NCI-H510A (cell line): ENCODE data around the gene LAPTM5.

Source experiments
- DNase-seq: peaks from one replicate; lab custom pipeline; 2025; lab: John Stamatoyannopoulos, UW

LAPTM5 gene

GRCh38 chr1:30728832-30729638 lies 28.5 kb downstream of the LAPTM5 start:
- no peak for DNase-seq

GRCh38 chr1:30728340-30728739 lies 29.2 kb downstream of the LAPTM5 start:
- no peak for DNase-seq

DNA sequence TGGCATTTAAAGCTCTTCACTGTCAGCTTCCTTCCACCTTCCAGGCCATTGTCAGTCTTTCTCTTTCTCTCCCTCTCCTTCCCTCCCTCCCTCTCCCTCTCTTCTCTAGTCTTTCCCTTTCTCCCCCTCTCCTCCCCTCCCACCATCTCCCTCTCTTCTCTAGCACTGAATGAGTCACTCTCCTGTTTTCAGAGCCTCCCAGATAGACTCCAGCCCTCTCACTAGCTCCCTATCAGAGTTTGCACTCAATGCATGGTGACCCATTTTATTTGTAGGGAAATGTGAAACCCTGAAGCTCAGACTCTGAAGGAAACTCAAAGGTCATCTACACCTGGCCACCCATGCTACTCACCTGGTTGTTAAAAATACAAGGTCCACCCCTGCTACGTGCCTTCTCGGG lies 29.8 kb downstream of the LAPTM5 start:
- DNase-seq: no peak

GRCh38 chr1:30726773-30727684 lies 30.5 kb downstream of the LAPTM5 start:
- DNase-seq: no peak

- no peak for DNase-seq
Observed at GRCh38 chr1:30726236-30726635, 31.3 kb downstream of the LAPTM5 start.

GRCh38 chr1:30725450-30726095 lies 32.0 kb downstream of the LAPTM5 start:
- DNase-seq: no peak

- no peak for DNase-seq
Observed at GRCh38 chr1:30724655-30725421, 32.7 kb downstream of the LAPTM5 start.

DNA sequence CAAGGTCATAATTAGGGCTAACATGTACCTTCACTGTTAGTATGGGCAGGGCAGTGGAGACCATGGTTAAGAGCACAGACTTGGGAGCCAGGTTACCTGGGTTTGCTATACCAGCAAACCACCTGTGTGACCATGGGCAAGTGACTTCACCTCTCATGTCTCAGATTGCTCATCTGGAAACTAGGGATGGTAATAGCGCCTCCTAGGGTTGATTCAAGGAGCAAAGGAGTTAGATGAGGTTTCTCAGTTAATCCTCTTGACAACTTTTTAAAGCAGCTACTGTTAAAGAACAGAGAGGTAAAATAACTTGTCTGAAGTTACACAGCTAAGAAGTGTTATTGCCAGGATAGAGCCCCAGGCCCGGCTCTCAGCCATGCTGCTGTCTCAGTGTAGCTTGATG lies 33.4 kb downstream of the LAPTM5 start:
- no peak for DNase-seq

- DNase-seq: no peak
Observed at GRCh38 chr1:30723331-30723755, 34.2 kb downstream of the LAPTM5 start, which contains the start of gene MATN1. Gene MATN1, minus strand, starts transcription at chr1:30723585. Its CDS starts 34 bp downstream, at chr1:30723551.

- no peak for DNase-seq
Observed at GRCh38 chr1:30721812-30722537, 35.6 kb downstream of the LAPTM5 start.

DNA sequence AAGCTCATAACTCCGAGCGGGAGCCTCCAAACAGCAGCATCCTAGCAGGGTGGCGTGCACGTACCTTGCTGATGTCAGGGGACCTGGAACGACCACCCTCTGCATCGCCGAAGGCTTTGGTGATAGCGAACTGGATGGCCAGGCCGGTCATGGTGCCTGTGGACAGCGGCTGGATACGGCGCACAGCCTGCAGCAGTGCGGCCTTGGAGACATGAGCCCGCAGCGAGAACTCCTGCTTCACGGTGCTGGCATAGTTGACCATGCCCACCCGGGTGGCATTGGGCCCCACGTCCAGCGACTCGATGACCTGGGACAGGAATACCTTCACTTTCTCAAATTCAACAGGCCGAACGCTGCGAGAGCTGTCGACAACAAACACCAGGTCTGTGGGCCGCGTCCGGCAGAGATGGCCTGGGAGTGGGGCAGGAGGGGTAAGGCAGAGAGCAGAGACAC lies 36.2 kb downstream of the LAPTM5 start:
- DNase-seq: no peak

DNA sequence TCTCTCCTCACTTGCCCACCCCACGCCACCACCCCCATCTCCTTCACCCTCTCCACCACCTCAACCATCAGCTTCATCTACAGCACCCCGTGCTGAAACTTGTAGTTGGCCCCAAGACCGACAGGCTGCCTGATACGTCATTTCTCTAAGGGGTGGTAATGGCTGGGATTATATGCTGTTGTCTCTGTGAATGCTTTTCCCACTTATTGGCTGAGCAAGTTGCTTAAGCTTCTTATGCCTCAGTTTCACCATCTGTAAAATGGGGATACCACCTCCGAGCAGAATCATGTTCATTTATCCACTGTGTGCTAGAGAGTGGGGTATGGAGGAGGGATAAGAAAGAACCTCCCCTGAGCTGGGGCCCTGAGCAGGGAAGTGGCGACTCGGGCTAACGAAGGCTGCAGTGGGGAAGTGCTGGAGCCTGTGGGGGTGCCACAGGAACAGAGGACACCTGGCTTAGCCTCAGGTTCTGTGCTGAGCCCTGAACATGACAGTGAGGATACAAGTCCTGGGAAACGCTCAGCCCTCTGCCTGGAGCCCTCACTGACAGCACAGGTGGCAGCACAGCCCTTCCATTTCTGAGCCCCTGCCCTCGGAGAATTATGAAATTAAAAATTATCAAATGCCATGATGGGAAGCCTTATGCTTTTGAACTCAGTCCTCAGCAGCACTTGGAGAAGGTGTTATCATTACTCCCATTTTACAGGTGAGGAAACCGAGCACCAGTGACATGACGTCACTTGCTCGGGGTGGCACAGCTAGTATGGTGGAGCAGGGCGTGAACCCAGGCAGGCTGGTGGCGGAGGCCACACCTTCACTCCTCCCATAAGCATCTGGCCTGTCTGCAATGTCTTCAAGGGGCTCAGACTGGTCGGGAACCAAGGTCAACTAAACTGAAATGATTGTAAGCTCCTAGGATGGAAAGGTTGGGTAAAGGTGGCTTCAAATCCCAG lies 37.0 kb downstream of the LAPTM5 start:
- no peak for DNase-seq

DNA sequence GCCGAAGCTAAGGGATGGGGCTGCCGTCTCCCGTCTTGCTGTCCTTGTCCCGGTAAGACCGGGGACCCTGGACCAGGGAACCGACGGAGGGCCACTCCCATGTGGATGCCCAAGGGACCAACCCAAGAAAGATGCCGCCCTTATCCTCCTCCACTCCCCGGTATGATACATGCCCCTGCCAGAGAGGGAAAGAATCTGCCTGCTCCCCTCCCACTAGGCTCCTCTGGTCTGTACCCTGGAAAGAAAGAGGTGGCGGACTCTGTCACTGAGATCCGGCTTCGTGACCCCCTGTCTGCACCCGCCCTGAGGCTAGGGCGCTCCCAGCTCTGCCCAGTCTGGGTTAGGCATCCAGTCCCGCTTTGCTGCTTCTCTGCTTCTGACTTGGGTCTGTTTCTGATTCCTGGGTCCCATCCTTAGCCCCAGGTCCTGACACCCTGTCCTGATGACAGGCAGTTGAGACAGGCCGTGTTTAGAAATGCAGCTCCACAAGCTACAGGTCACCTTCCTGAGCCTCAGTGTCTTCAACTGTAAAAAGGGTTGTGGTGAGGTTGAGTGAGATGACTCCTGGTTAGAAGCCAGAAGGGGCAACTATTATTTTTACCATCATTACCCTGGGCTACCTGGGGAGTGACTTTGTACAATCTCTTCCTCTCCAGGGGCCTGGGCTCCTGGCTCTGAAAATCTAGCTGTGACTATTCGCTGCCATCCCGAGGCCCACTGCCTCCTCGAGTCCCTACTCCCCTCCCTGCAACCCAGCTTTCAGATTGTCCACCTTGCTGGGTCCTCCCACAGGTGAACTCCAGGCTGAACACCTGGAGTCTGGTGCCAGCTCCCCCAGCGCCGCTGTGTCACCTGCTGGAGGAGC lies 37.9 kb downstream of the LAPTM5 start:
- DNase-seq: no peak

GRCh38 chr1:30718636-30719405 lies 38.8 kb downstream of the LAPTM5 start:
- peak; percentile 51 for DNase-seq

DNA sequence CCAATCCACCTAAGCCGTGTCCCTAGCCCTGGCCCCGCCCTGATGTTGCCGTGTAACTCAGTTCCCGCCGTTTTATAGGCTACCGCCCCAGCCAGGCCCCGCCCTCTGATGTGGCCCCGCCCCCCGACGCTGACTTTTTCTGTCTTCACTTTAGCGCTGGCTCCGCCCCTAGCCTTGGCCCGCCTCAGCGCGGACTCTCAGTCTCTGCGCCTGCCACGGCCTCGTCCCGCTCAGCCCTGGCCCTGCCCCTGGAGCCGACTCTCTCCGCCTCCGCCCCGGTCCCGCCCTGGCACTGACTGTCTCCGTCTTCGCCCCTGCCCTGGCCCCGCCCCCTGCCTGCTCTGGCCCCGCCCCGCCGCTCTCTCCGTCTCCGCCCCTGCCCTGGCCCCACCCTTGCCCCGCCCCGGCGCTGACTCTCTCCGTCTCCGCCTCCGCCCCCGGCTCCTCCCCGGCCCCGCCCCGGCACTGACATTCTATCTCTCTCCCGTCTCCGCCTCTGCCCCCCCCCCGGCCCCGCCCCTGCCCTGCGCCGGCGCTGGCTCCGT lies 39.4 kb downstream of the LAPTM5 start:
- DNase-seq: peak; percentile 54

GRCh38 chr1:30716646-30717045 lies 40.9 kb downstream of the LAPTM5 start:
- DNase-seq: no peak

GRCh38 chr1:30715886-30716285 lies 41.7 kb downstream of the LAPTM5 start:
- no peak for DNase-seq

GRCh38 chr1:30715216-30715615 lies 42.4 kb downstream of the LAPTM5 start:
- DNase-seq: no peak
